CD8-positive, alpha-beta memory T cell (primary cell): Measurements from ENCODE around the gene PHKG2. TPM values are rescaled to one million over a fixed set of nuclear protein-coding genes. Genes with fewer than 3 reads are reported as not detected.

Source experiments
- polyA plus RNA-seq: library from polyadenylated mRNA; unstranded; fragments of 300-500 nt; fragmentation: Illumina TruSeq; gene quantifications from one replicate; pipeline ENCODE4 v1.2.3, GENCODE V29; 2021
- total RNA-seq, 2 experiments: library from RNA; stranded (reverse); gene quantifications; one replicate each; pipeline ENCODE4 v1.2.3, GENCODE V29; 2021

PHKG2 gene
- total and polyA plus RNA-seq, 3 experiments from 2014 or later, result 31.8 to 47.0 (median 32.2) TPM

Other genes with a start within 250 kb of the PHKG2 start
- gene ZNF768, start 221.9 kb upstream of the PHKG2 start, total RNA-seq, result 10 to 100 TPM; 13.5 to 15.1 TPM
- gene ZNF768, start 221.9 kb upstream of the PHKG2 start, polyA plus RNA-seq, result 2.5 TPM
- gene ZNF747, start 213.6 kb upstream of the PHKG2 start, total RNA-seq, result 10 to 100 TPM; 13.5 to 17.0 TPM
- gene ZNF747, start 213.6 kb upstream of the PHKG2 start, polyA plus RNA-seq, result 8.4 TPM
- 10 to 100 TPM; 15.1 to 15.7 TPM for gene ZNF764, start 190.1 kb upstream of the PHKG2 start, total RNA-seq
- gene ZNF764, start 190.1 kb upstream of the PHKG2 start, polyA plus RNA-seq, result 8.9 TPM
- gene ZNF688, start 176.7 kb upstream of the PHKG2 start, total RNA-seq, result 10 to 100 TPM in 1 of 2 experiments, 1 to 10 TPM in 1; 9.6 to 10.8 TPM
- gene ZNF688, start 176.7 kb upstream of the PHKG2 start, polyA plus RNA-seq, result 28.5 TPM
- gene ZNF785, start 162.7 kb upstream of the PHKG2 start, total RNA-seq, result 10 to 100 TPM; 10.9 to 13.0 TPM
- gene ZNF785, start 162.7 kb upstream of the PHKG2 start, polyA plus RNA-seq, result 4.8 TPM
- gene ZNF689, start 138.0 kb upstream of the PHKG2 start, total RNA-seq, result 10 to 100 TPM; 14.6 to 15.7 TPM
- 13.7 TPM for gene ZNF689, start 138.0 kb upstream of the PHKG2 start, polyA plus RNA-seq
- 10 to 100 TPM; 87.5 to 92.5 TPM for gene PRR14, start 97.5 kb upstream of the PHKG2 start, total RNA-seq
- 29.7 TPM for gene PRR14, start 97.5 kb upstream of the PHKG2 start, polyA plus RNA-seq
- 100 to 1,000 TPM; 115 to 124 TPM for gene FBRS, start 90.0 kb upstream of the PHKG2 start, total RNA-seq
- 7.1 TPM for gene FBRS, start 90.0 kb upstream of the PHKG2 start, polyA plus RNA-seq
- gene SRCAP, start 49.3 kb upstream of the PHKG2 start, total RNA-seq, result 10 to 100 TPM; 75.4 to 76.3 TPM
- 33.0 TPM for gene SRCAP, start 49.3 kb upstream of the PHKG2 start, polyA plus RNA-seq
- gene CFAP119, start 13.6 kb downstream of the PHKG2 start, total RNA-seq, result 1 to 10 TPM; 6.5 to 6.9 TPM
- 0.25 TPM for gene CFAP119, start 13.6 kb downstream of the PHKG2 start, polyA plus RNA-seq
- 100 to 1,000 TPM; 152 to 157 TPM for gene RNF40, start 13.9 kb downstream of the PHKG2 start, total RNA-seq
- gene RNF40, start 13.9 kb downstream of the PHKG2 start, polyA plus RNA-seq, result 61.9 TPM
- 1 to 10 TPM; 5.6 to 5.7 TPM for gene ZNF629, start 38.8 kb downstream of the PHKG2 start, total RNA-seq
- gene ZNF629, start 38.8 kb downstream of the PHKG2 start, polyA plus RNA-seq, result 1.1 TPM
- gene BCL7C, start 145.7 kb downstream of the PHKG2 start, total RNA-seq, result 10 to 100 TPM; 31.7 to 35.0 TPM
- 52.3 TPM for gene BCL7C, start 145.7 kb downstream of the PHKG2 start, polyA plus RNA-seq
- under 1 TPM in 1 of 2 experiments, not detected in 1; 0.33 TPM for gene CTF1, start 148.2 kb downstream of the PHKG2 start, total RNA-seq
- gene CTF1, start 148.2 kb downstream of the PHKG2 start, polyA plus RNA-seq, result not detected
- 10 to 100 TPM; 28.7 to 29.2 TPM for gene FBXL19, start 175.1 kb downstream of the PHKG2 start, total RNA-seq
- 0.25 TPM for gene FBXL19, start 175.1 kb downstream of the PHKG2 start, polyA plus RNA-seq
- 1 to 10 TPM; 8.5 to 8.8 TPM for gene ORAI3, start 200.6 kb downstream of the PHKG2 start, total RNA-seq
- gene ORAI3, start 200.6 kb downstream of the PHKG2 start, polyA plus RNA-seq, result 25.8 TPM
- 10 to 100 TPM; 24.7 to 28.8 TPM for gene SETD1A, start 209.3 kb downstream of the PHKG2 start, total RNA-seq
- gene SETD1A, start 209.3 kb downstream of the PHKG2 start, polyA plus RNA-seq, result 2.6 TPM
- 1 to 10 TPM; 1.6 to 2.1 TPM for gene HSD3B7, start 236.8 kb downstream of the PHKG2 start, total RNA-seq
- gene HSD3B7, start 236.8 kb downstream of the PHKG2 start, polyA plus RNA-seq, result not detected